Hindlimb muscle (tissue), 1 donor: Measurements from ENCODE around the gene TJP1. TPM values are rescaled to one million over a fixed set of nuclear protein-coding genes. Genes with fewer than 3 reads are reported as not detected.

Experiments
- DNase-seq: peaks from one replicate; pipeline ENCODE4 v3.0.0-alpha.2; 2013
- polyA plus RNA-seq: library from polyadenylated mRNA; unstranded; fragments of 120-200 nt; gene quantifications from one replicate; pipeline ENCODE4 v1.2.1, GENCODE V29; 2013; ENCODE audit not compliant: insufficient read length

Gene TJP1
- polyA plus RNA-seq, 1 donor, result 41.6 TPM

- no peak for DNase-seq
Observed at GRCh38 chr15:29656636-29657475, 165.4 kb downstream of the TJP1 start.

GRCh38 chr15:29652595-29652994 lies 169.7 kb downstream of the TJP1 start:
- no peak for DNase-seq

- no peak for DNase-seq
Observed at GRCh38 chr15:29651476-29652233, 170.6 kb downstream of the TJP1 start.
